HCT116 (cell line): ENCODE measurements around the gene RABGGTA. TPM values are rescaled to one million over a fixed set of nuclear protein-coding genes. Genes with fewer than 3 reads are reported as not detected.

ENCODE experiments used
- ATAC-seq: fragments of 200-7000 bp; cut with Tn5 transposase; 2 replicates; pipeline ENCODE4 v1.9.1; 2020; ENCODE audit warnings: mild to moderate bottlenecking, moderate library complexity
- BruUV-seq: library from RNA; stranded (reverse); fragments of 400-500 nt; replicated peaks from 2 replicates; lab custom pipeline; 2021; lab: Mats Ljungman, UMichigan
- CTCF ChIA-PET: fragments of 300-600 bp; sonication (Branson Sonifier 250); formaldehyde crosslinking; loops from one replicate; lab custom pipeline; 2021; ENCODE audit warnings: antibody characterized with exemption; lab: Charles Lee
- POLR2A ChIA-PET: fragments of 300-600, 350-600 bp; sonication (Branson Sonifier 250); formaldehyde crosslinking; loops from one replicate; lab custom pipeline; 2021; ENCODE audit warnings: antibody characterized with exemption; lab: Charles Lee
- RAD21 ChIA-PET, 2 experiments: fragments of 300-600 bp; sonication (Branson Sonifier 250); formaldehyde crosslinking; loops; one replicate each; lab custom pipeline; 2023; ENCODE audit warnings: low total read pairs in 2 of 2; ENCODE audit not compliant: uncharacterized antibody in 2 of 2, unreplicated experiment in 2 of 2, low non-redundant PET in 1 of 2; lab: Charles Lee
- DNase-seq: peaks from one replicate; pipeline ENCODE4 v3.0.0-alpha.2; 2010; ENCODE audit warnings: low read depth, low spot score
- H2AFZ ChIP-seq: fragments of 200-600 bp; shearing (Covaris generic), sonication (generic); 2 replicates; pipeline ENCODE4 v1.6.1; 2017; ENCODE audit warnings: low read depth, mixed run types, mixed read lengths, antibody characterized with exemption, low read length; ENCODE audit not compliant: poor library complexity, severe bottlenecking
- H3K27ac ChIP-seq: 2 replicates; pipeline ENCODE4 v1.5.1; 2012; ENCODE audit warnings: low read depth, low read length
- H3K27me3 ChIP-seq: fragments of 200-600 bp; sonication (generic); 2 replicates; pipeline ENCODE4 v1.6.1; 2016; ENCODE audit warnings: mixed run types, low read length, mixed read lengths; ENCODE audit not compliant: insufficient read depth
- H3K36me3 ChIP-seq, 2 experiments: fragments of 200-500 bp in 1 of 2; fragments of 200-600 bp in 1 of 2; sonication (Bioruptor generic) in 1 of 2; sonication (generic) in 1 of 2; 2 replicates each; pipeline versions ENCODE4 v1.5.1 to v1.6.1; 2014 to 2016; ENCODE audit warnings: low read length in 2 of 2, inconsistent platforms in 1 of 2, mixed read lengths in 1 of 2, mixed run types in 1 of 2; ENCODE audit not compliant: insufficient read depth in 2 of 2, control insufficient read depth in 1 of 2
- H3K4me1 ChIP-seq, 2 experiments: fragments of 200-600 bp in 1 of 2; sonication (generic) in 1 of 2; 2 replicates each; pipeline versions ENCODE4 v1.5.1 to v1.6.1; 2012 to 2017; ENCODE audit warnings: low read length in 2 of 2, inconsistent platforms in 1 of 2, mild to moderate bottlenecking in 1 of 2, mixed read lengths in 1 of 2, mixed run types in 1 of 2, moderate library complexity in 1 of 2; ENCODE audit not compliant: insufficient read depth in 2 of 2, control insufficient read depth in 1 of 2
- H3K4me2 ChIP-seq: fragments of 200-600 bp; sonication (generic); 2 replicates; pipeline ENCODE4 v1.6.1; 2017; ENCODE audit warnings: mixed run types, low read length, mixed read lengths
- H3K4me3 ChIP-seq, 2 experiments: fragments of 200-600 bp in 1 of 2; sonication (generic) in 1 of 2; replicated peaks in 1 of 2; 2 replicates each; pipeline ENCODE4 v1.5.1; 2011 to 2016; ENCODE audit warnings: low read length in 2 of 2, control low read depth in 1 of 2, low read depth in 1 of 2, mild to moderate bottlenecking in 1 of 2, mixed read lengths in 1 of 2, mixed run types in 1 of 2
- H3K79me2 ChIP-seq: fragments of 200-600 bp; sonication (generic); 2 replicates; pipeline ENCODE4 v1.6.1; 2017; ENCODE audit warnings: mild to moderate bottlenecking, mixed run types, low read length, moderate library complexity, mixed read lengths; ENCODE audit not compliant: insufficient read depth
- H3K9ac ChIP-seq: fragments of 200-600 bp; sonication (generic); 2 replicates; pipeline ENCODE4 v1.6.1; 2016; ENCODE audit warnings: low read length, mixed read lengths
- H3K9me2 ChIP-seq: fragments of 200-600 bp; sonication (generic), shearing (Covaris generic); 2 replicates; pipeline ENCODE4 v1.6.1; 2017; ENCODE audit warnings: mixed run types, mild to moderate bottlenecking, moderate library complexity; ENCODE audit not compliant: insufficient read depth
- H3K9me3 ChIP-seq, 2 experiments: fragments of 200-500 bp in 1 of 2; fragments of 200-600 bp in 1 of 2; sonication (Bioruptor generic) in 1 of 2; sonication (generic) in 1 of 2; 2 replicates each; pipeline ENCODE4 v1.6.1; 2014 to 2017; ENCODE audit warnings: low read length in 2 of 2, mixed read lengths in 2 of 2, inconsistent platforms in 1 of 2, low read depth in 1 of 2, mild to moderate bottlenecking in 1 of 2, mixed run types in 1 of 2, moderate library complexity in 1 of 2; ENCODE audit not compliant: control insufficient read depth in 1 of 2, insufficient read depth in 1 of 2
- H4K20me1 ChIP-seq: fragments of 200-600 bp; sonication (generic), shearing (Covaris generic); 2 replicates; pipeline ENCODE4 v1.6.1; 2017; ENCODE audit warnings: mixed run types, mild to moderate bottlenecking, moderate library complexity; ENCODE audit not compliant: insufficient read depth
- CEBPB ChIP-seq: IDR thresholded peaks from 2 replicates; pipeline ENCODE4 v1.6.1; 2012; ENCODE audit warnings: low read depth
- EGR1 ChIP-seq: IDR thresholded peaks from 2 replicates; pipeline ENCODE4 v1.6.1; 2012; ENCODE audit warnings: low read depth
- ELF1 ChIP-seq: IDR thresholded peaks from 2 replicates; pipeline ENCODE4 v1.6.1; 2012; ENCODE audit warnings: low read depth, borderline replicate concordance
- EZH2 ChIP-seq: fragments of 200-600 bp; sonication (generic); IDR thresholded peaks from 2 replicates; pipeline ENCODE4 v1.6.1; 2017; ENCODE audit warnings: antibody characterized with exemption, mixed run types
- FOSL1 ChIP-seq: IDR thresholded peaks from 2 replicates; pipeline ENCODE4 v1.6.1; 2012; ENCODE audit warnings: low read depth
- JUND ChIP-seq: IDR thresholded peaks from 2 replicates; pipeline ENCODE4 v1.6.1; 2012
- POLR2A ChIP-seq: IDR thresholded peaks from 2 replicates; pipeline ENCODE4 v1.7.0; 2011; ENCODE audit warnings: borderline replicate concordance; ENCODE audit not compliant: insufficient read depth, insufficient read length; ENCODE audit errors: extremely low read depth
- SP1 ChIP-seq: IDR thresholded peaks from 2 replicates; pipeline ENCODE4 v1.6.1; 2012; ENCODE audit warnings: low read depth
- SRF ChIP-seq: IDR thresholded peaks from 2 replicates; pipeline ENCODE4 v1.6.1; 2012; ENCODE audit warnings: low read depth
- TCF7L2 ChIP-seq: IDR thresholded peaks from 2 replicates; pipeline ENCODE4 v1.7.0; 2011; ENCODE audit warnings: borderline replicate concordance, inconsistent platforms; ENCODE audit not compliant: insufficient read depth, insufficient read length; ENCODE audit errors: extremely low read depth
- YY1 ChIP-seq: IDR thresholded peaks from 2 replicates; pipeline ENCODE4 v1.6.1; 2011; ENCODE audit warnings: low read length, low read depth, moderate library complexity, mild to moderate bottlenecking; ENCODE audit not compliant: insufficient replicate concordance; ENCODE audit errors: extremely low read depth
- ZFX ChIP-seq: fragments of 450-650 bp; IDR thresholded peaks from 2 replicates; pipeline ENCODE4 v1.6.1; 2017
- ZNF274 ChIP-seq: fragments of 200-500 bp; sonication (Bioruptor generic); IDR thresholded peaks from 2 replicates; pipeline ENCODE4 v1.6.1; 2014; ENCODE audit warnings: mild to moderate bottlenecking, low read depth, low read length, inconsistent platforms
- intact Hi-C: fragments of 100-400 bp; cut with micrococcal nuclease; formaldehyde crosslinking; loops from 2 replicates; pipeline ENCODE4 v1.10.0; 2022
- total RNA-seq: library from RNA; stranded (reverse); gene quantifications from one replicate; pipeline ENCODE4 v1.2.1, GENCODE V29; 2021; ENCODE audit not compliant: unreplicated experiment
- TF ChIP-seq, protein P1 (sequence below): IDR thresholded peaks from 2 replicates; pipeline ENCODE4 v1.6.1; 2012
- TF ChIP-seq, protein P2 (sequence below): IDR thresholded peaks from 2 replicates; pipeline ENCODE4 v1.6.1; 2012
- TF ChIP-seq, protein P3 (sequence below): IDR thresholded peaks from 2 replicates; pipeline ENCODE4 v1.6.1; 2012; ENCODE audit warnings: low read depth
- TF ChIP-seq, protein P4 (sequence below): IDR thresholded peaks from 2 replicates; pipeline ENCODE4 v1.6.1; 2011; ENCODE audit warnings: mild to moderate bottlenecking, low read length, moderate library complexity; ENCODE audit not compliant: insufficient replicate concordance; ENCODE audit errors: extremely low read depth
- TF ChIP-seq, protein P5 (sequence below), 3 experiments: fragments of 200-600 bp in 1 of 3; sonication (generic) in 1 of 3; IDR thresholded peaks in 2 of 3; conservative IDR thresholded peaks in 1 of 3; 2 replicates each; pipeline ENCODE4 v1.5.1; 2012 to 2017; ENCODE audit warnings: low read depth in 2 of 3, low read length in 2 of 3, antibody characterized with exemption in 1 of 3, borderline replicate concordance in 1 of 3, control low read depth in 1 of 3, mild to moderate bottlenecking in 1 of 3, mixed read lengths in 1 of 3, mixed run types in 1 of 3, moderate library complexity in 1 of 3; ENCODE audit not compliant: insufficient read depth in 1 of 3

Gene RABGGTA
- total RNA-seq, 1 experiment from 2014 or later = 40.8 TPM

DNA sequence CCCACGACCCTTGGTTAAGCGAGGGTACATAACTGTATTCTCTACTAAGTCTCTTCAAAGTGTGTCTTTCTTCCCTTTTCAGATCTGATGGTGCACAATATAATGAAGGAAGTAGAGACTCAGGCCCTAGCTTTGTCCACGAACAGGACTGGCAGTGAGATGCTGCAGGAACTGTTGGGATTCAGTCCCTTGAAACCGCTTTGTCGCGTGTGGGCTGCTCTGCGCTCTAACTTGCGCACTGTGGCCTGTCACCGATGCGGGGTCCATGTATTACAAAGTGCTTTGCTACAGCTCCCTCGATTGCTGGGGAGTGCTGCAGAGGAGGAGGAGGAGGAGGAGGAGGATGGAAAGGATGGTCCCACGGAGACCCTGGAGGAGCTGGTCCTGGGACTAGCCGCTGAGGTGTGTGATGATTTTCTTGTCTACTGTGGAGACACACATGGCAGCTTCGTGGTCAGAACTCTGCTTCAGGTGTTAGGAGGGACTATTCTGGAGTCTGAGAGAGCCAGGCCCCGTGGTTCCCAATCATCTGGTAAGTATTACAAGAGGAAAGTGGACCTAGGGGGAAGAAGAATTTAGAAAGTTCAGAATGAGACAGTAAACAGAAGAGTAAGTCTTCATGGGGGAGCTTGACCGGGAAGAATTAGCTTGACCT, 29.1 kb upstream of the RABGGTA start:
- ChIA-PET CTCF (interaction anchor here (1.1 to 4.7 kb wide), 6 partner anchors 8 to 136 kb away, joined by 3 to 71 read pairs (median 12); partner anchors contain the start of genes CIDEB and TINF2), RAD21 (interaction anchor here (0.7 to 1.8 kb wide), 3 partner anchors 57 to 131 kb away, joined by 3 to 9 read pairs (median 4); partner anchors contain the start of gene TINF2 (in 2 of the 2)), POLR2A (interaction anchor here (0.8 to 3.7 kb wide), 4 partner anchors 29 to 207 kb away, joined by 3 to 30 read pairs (median 6); partner anchors contain the start of genes KHNYN, PCK2, RABGGTA and TINF2)
- peaks cover 37 to 45% of the 10 kb centered on the region in 2 experiments for H3K36me3 ChIP-seq
- H4K20me1 ChIP-seq = no peaks in the 10 kb centered on the region
- peaks cover 28% of the 10 kb centered on the region for H3K79me2 ChIP-seq
- DNase-seq = no peak
- H3K9me2 ChIP-seq = no peaks in the 10 kb centered on the region
- TF ChIP-seq POLR2A (no peak), YY1 (no peak), JUND (no peak), ZFX (no peak), SP1 (no peak), ELF1 (no peak), SRF (no peak), EGR1 (no peak), ZNF274 (no peak), EZH2 (no peak), TCF7L2 (no peak), CEBPB (no peak), FOSL1 (no peak)
- TF ChIP-seq, protein P1, sequence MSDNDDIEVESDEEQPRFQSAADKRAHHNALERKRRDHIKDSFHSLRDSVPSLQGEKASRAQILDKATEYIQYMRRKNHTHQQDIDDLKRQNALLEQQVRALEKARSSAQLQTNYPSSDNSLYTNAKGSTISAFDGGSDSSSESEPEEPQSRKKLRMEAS = no peak
- TF ChIP-seq, protein P2, sequence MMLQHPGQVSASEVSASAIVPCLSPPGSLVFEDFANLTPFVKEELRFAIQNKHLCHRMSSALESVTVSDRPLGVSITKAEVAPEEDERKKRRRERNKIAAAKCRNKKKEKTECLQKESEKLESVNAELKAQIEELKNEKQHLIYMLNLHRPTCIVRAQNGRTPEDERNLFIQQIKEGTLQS = no peak
- TF ChIP-seq, protein P3, sequence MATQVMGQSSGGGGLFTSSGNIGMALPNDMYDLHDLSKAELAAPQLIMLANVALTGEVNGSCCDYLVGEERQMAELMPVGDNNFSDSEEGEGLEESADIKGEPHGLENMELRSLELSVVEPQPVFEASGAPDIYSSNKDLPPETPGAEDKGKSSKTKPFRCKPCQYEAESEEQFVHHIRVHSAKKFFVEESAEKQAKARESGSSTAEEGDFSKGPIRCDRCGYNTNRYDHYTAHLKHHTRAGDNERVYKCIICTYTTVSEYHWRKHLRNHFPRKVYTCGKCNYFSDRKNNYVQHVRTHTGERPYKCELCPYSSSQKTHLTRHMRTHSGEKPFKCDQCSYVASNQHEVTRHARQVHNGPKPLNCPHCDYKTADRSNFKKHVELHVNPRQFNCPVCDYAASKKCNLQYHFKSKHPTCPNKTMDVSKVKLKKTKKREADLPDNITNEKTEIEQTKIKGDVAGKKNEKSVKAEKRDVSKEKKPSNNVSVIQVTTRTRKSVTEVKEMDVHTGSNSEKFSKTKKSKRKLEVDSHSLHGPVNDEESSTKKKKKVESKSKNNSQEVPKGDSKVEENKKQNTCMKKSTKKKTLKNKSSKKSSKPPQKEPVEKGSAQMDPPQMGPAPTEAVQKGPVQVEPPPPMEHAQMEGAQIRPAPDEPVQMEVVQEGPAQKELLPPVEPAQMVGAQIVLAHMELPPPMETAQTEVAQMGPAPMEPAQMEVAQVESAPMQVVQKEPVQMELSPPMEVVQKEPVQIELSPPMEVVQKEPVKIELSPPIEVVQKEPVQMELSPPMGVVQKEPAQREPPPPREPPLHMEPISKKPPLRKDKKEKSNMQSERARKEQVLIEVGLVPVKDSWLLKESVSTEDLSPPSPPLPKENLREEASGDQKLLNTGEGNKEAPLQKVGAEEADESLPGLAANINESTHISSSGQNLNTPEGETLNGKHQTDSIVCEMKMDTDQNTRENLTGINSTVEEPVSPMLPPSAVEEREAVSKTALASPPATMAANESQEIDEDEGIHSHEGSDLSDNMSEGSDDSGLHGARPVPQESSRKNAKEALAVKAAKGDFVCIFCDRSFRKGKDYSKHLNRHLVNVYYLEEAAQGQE = no peak
- TF ChIP-seq, protein P4, sequence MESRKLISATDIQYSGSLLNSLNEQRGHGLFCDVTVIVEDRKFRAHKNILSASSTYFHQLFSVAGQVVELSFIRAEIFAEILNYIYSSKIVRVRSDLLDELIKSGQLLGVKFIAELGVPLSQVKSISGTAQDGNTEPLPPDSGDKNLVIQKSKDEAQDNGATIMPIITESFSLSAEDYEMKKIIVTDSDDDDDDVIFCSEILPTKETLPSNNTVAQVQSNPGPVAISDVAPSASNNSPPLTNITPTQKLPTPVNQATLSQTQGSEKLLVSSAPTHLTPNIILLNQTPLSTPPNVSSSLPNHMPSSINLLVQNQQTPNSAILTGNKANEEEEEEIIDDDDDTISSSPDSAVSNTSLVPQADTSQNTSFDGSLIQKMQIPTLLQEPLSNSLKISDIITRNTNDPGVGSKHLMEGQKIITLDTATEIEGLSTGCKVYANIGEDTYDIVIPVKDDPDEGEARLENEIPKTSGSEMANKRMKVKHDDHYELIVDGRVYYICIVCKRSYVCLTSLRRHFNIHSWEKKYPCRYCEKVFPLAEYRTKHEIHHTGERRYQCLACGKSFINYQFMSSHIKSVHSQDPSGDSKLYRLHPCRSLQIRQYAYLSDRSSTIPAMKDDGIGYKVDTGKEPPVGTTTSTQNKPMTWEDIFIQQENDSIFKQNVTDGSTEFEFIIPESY = no peak
- TF ChIP-seq, protein P5, sequence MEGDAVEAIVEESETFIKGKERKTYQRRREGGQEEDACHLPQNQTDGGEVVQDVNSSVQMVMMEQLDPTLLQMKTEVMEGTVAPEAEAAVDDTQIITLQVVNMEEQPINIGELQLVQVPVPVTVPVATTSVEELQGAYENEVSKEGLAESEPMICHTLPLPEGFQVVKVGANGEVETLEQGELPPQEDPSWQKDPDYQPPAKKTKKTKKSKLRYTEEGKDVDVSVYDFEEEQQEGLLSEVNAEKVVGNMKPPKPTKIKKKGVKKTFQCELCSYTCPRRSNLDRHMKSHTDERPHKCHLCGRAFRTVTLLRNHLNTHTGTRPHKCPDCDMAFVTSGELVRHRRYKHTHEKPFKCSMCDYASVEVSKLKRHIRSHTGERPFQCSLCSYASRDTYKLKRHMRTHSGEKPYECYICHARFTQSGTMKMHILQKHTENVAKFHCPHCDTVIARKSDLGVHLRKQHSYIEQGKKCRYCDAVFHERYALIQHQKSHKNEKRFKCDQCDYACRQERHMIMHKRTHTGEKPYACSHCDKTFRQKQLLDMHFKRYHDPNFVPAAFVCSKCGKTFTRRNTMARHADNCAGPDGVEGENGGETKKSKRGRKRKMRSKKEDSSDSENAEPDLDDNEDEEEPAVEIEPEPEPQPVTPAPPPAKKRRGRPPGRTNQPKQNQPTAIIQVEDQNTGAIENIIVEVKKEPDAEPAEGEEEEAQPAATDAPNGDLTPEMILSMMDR (IDR thresholded peaks at IDR 0.05 in 2 of 3, conservative IDR thresholded peaks at IDR 0.05 in 1 of 3; ENCODE audit: borderline replicate concordance in 1 of 3, insufficient read depth in 1 of 3, low read depth in 2 of 3, low read length in 2 of 3) = no peak
- H3K27me3 ChIP-seq = no peaks in the 10 kb centered on the region
- ATAC-seq = no peak
- peaks cover 17 to 31% of the 10 kb centered on the region in 2 experiments for H3K4me1 ChIP-seq
- no TSS peak for BruUV-seq
- peak overlapping the region; percentile 66 to 80 for H3K4me3 ChIP-seq
- H3K27ac ChIP-seq = peak overlapping the region; percentile 77
- H2AFZ ChIP-seq = no peak overlapping the region
- H3K9ac ChIP-seq = peak overlapping the region; percentile 79
- intact Hi-C loops = no loop called here
- no peaks in the 10 kb centered on the region for H3K9me3 ChIP-seq
- peak overlapping the region; percentile 95 for H3K4me2 ChIP-seq
